ENCODE data around the gene TRIM65. TPM values are rescaled to one million over a fixed set of nuclear protein-coding genes. Genes with fewer than 3 reads are reported as not detected.

TRIM65 gene
- total and polyA plus RNA-seq, 2 of the 13 experiments (the other 11 are each of a cell fraction or from before 2014, with no cell fraction given) = 10.3 to 22.4 TPM

- WGBS (ENCODE audit: low lambda C conversion rate) = 32% methylated on average over 17 of the region's 21 CpGs
- Histone ChIP-seq H4K20me1 (ENCODE audit: insufficient read depth, low read length) (0 out of 2 replicates have a peak, but pooled peaks cover 2% of the 10 kb centered on the region), H3K79me2 (ENCODE audit: insufficient read depth, low read length) (no peaks in the 10 kb centered on the region), H3K27ac (ENCODE audit: extremely low read length, insufficient read depth, low read length) (peak overlapping the region; percentile 79), H3K4me2 (ENCODE audit: low read depth, low read length) (peak overlapping the region; percentile 96), H3K36me3 (replicated peaks in 1 of 2; ENCODE audit: control insufficient read depth in 1 of 2, insufficient read depth in 2 of 2, low read length in 2 of 2) (peaks cover 5 to 22% of the 10 kb centered on the region in 2 experiments), H3K4me3 (replicated peaks in 1 of 3; ENCODE audit: insufficient read depth in 1 of 3, low read depth in 2 of 3, low read length in 3 of 3) (peak overlapping the region; percentile 66 to 84 (median 66)), H2AFZ (ENCODE audit: low read length) (no peak overlapping the region), H3K9me3 (ENCODE audit: low read length) (no peaks in the 10 kb centered on the region), H3K9ac (ENCODE audit: insufficient read depth, low read depth, low read length) (peak overlapping the region; percentile 77), H3K4me1 (ENCODE audit: insufficient read depth, low read length) (peaks cover 70% of the 10 kb centered on the region), H3K27me3 (ENCODE audit: control insufficient read depth in 1 of 2, insufficient read depth in 2 of 2, low read length in 2 of 2) (no peaks in the 10 kb centered on the region)
- DNase-seq (ENCODE audit: low spot score) (peak; percentile 86), ATAC-seq (peak; percentile 65), FAIRE-seq (peak; percentile 68)
- POLR2A ChIA-PET = interaction anchor here (0.7 to 7.7 kb wide), 19 partner anchors 9 to 155 kb away, joined by 3 to 229 read pairs (median 14); partner anchors contain the start of genes CDK3, MRPL38, TRIM47 and TRIM65
- in situ Hi-C loops (cut with HindIII; ENCODE audit: extremely low pct_ligation_motif_present, low pct_unique_long_range_greater_than_20kb) (no loop called here), intact Hi-C loops (cut with micrococcal nuclease; ENCODE audit: unreplicated experiment) (loop anchor here (2.0 kb wide), 1 partner anchor 66 kb away; a partner anchor contains a TSS)
- CTCF ChIA-PET (ENCODE audit: low intra/inter-chr PET ratio, low total read pairs) = interaction anchor here (3.0 kb wide), 1 partner anchor 16 kb away, joined by 7 read pairs; no protein-coding TSS in a partner anchor
- TSS peak; percentile 69 for BruUV-seq (replicated peaks)
- TF ChIP-seq NFIC (IDR thresholded peaks at IDR 0.05; ENCODE audit: low read length) = no peak
- no peak for TF ChIP-seq HNRNPUL1 (IDR thresholded peaks at IDR 0.05; ENCODE audit: low read depth, low read length)
- TF ChIP-seq SRSF9 (IDR thresholded peaks at IDR 0.05; ENCODE audit: borderline replicate concordance, insufficient read depth, low read depth, low read length, poor library complexity, severe bottlenecking) = no peak
- no peak for TF ChIP-seq FOXJ3 (CRISPR knock-in tag; IDR thresholded peaks at IDR 0.05; ENCODE audit: borderline replicate concordance)
- TF ChIP-seq ARNT (IDR thresholded peaks at IDR 0.05) = no peak
- TF ChIP-seq SMAD1 (CRISPR knock-in tag; IDR thresholded peaks at IDR 0.05; ENCODE audit: borderline replicate concordance, low read depth) = 0 out of 2 replicates have a peak, but pooled peaks have one; percentile 4
- TF ChIP-seq ZNF737 (CRISPR knock-in tag; IDR thresholded peaks at IDR 0.05; ENCODE audit: borderline replicate concordance) = no peak
- no peak for TF ChIP-seq ZMAT3 (CRISPR knock-in tag; conservative IDR thresholded peaks at IDR 0.05)
- TF ChIP-seq U2AF1 (optimal IDR thresholded peaks at IDR 0.05; ENCODE audit: low read depth, low read length) = no peak
- TF ChIP-seq BRCA1 (CRISPR knock-in tag; IDR thresholded peaks at IDR 0.05) = no peak
- no peak for TF ChIP-seq SOX13 (IDR thresholded peaks at IDR 0.05)
- peak in 1 of 2 experiments; percentile 54; a peak in 1 of 4 replicates for TF ChIP-seq SOX13 (CRISPR knock-in tag; conservative IDR thresholded peaks at IDR 0.05 in 1 of 2, IDR thresholded peaks at IDR 0.05 in 1 of 2)
- no peak for TF ChIP-seq ZMYM2 (CRISPR knock-in tag; IDR thresholded peaks at IDR 0.05)
- TF ChIP-seq SUZ12 (IDR thresholded peaks at IDR 0.05; ENCODE audit: low read depth, low read length) = no peak
- no peak for TF ChIP-seq ZNF432 (CRISPR knock-in tag; IDR thresholded peaks at IDR 0.05; ENCODE audit: borderline replicate concordance)
- no peak for TF ChIP-seq SIX4 (CRISPR knock-in tag; IDR thresholded peaks at IDR 0.05)
- TF ChIP-seq, protein P1, sequence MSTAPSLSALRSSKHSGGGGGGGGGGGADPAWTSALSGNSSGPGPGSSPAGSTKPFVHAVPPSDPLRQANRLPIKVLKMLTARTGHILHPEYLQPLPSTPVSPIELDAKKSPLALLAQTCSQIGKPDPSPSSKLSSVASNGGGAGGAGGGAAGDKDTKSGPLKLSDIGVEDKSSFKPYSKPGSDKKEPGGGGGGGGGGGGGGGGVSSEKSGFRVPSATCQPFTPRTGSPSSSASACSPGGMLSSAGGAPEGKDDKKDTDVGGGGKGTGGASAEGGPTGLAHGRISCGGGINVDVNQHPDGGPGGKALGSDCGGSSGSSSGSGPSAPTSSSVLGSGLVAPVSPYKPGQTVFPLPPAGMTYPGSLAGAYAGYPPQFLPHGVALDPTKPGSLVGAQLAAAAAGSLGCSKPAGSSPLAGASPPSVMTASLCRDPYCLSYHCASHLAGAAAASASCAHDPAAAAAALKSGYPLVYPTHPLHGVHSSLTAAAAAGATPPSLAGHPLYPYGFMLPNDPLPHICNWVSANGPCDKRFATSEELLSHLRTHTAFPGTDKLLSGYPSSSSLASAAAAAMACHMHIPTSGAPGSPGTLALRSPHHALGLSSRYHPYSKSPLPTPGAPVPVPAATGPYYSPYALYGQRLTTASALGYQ (CRISPR knock-in tag; IDR thresholded peaks at IDR 0.05) = no peak
- peak; percentile 56; the same call in 1 of the 2 replicates for TF ChIP-seq CHD4 (IDR thresholded peaks at IDR 0.05; ENCODE audit: borderline replicate concordance, low read length)
- no peak for TF ChIP-seq YEATS4 (CRISPR knock-in tag; IDR thresholded peaks at IDR 0.05; ENCODE audit: borderline replicate concordance)
- peak; percentile 86; the same call in 1 of the 2 replicates for TF ChIP-seq ZNF691 (CRISPR knock-in tag; IDR thresholded peaks at IDR 0.05; ENCODE audit: borderline replicate concordance, low read depth)
Observed at GRCh38 chr17:75845058-75845711, 51.6 kb downstream of the TRIM65 start.

Measured in HepG2 (cell line).